HEK293 (cell line): ENCODE results near the gene NAA20.

Source experiments
- CTCF ChIA-PET: fragments of 350-600 bp; formaldehyde crosslinking; extraction: SDS; loops from one replicate; lab custom pipeline; 2021; ENCODE audit warnings: antibody characterized with exemption; lab: Yijun Ruan, JAX
- POLR2A ChIA-PET: fragments of 300-600 bp; formaldehyde crosslinking; extraction: SDS; loops from one replicate; lab custom pipeline; 2020; ENCODE audit warnings: antibody characterized with exemption, inconsistent platforms; lab: Yijun Ruan, JAX
- H3K27ac ChIP-seq: fragments of 200-500 bp; sonication (Bioruptor generic); 2 replicates; pipeline ENCODE4 v1.5.1; 2014; ENCODE audit warnings: low read depth, low read length, control low read depth, inconsistent platforms; ENCODE audit errors: extremely low read depth
- H3K36me3 ChIP-seq, 2 experiments: fragments of 200-500 bp in 1 of 2; sonication (Bioruptor generic) in 1 of 2; 1 replicate in 1 of 2; 2 replicates in 1 of 2; pipeline ENCODE4 v1.5.1; 2014 to 2017; ENCODE audit warnings: inconsistent platforms in 2 of 2, low read length in 2 of 2; ENCODE audit not compliant: control insufficient read depth in 2 of 2, insufficient read depth in 1 of 2
- H3K4me1 ChIP-seq: fragments of 200-500 bp; sonication (Bioruptor generic); 2 replicates; pipeline ENCODE4 v1.5.1; 2014; ENCODE audit warnings: mild to moderate bottlenecking, low read length, inconsistent platforms; ENCODE audit not compliant: control insufficient read depth, insufficient read depth
- H3K4me3 ChIP-seq: 2 replicates; pipeline ENCODE4 v1.5.1; 2011; ENCODE audit warnings: low read depth, mild to moderate bottlenecking, control low read depth, low read length, moderate library complexity
- H3K9me3 ChIP-seq: fragments of 200-500 bp; sonication (Bioruptor generic); 2 replicates; pipeline ENCODE4 v1.5.1; 2014; ENCODE audit warnings: low read depth, low read length, inconsistent platforms; ENCODE audit not compliant: control insufficient read depth, insufficient read depth
- GLIS2 ChIP-seq: fragments of 450-650 bp; formaldehyde crosslinking; IDR thresholded peaks from 2 replicates; pipeline ENCODE4 v1.5.1; 2016; ENCODE audit warnings: missing biosample characterization, missing genetic modification characterization
- MZF1 ChIP-seq: fragments of 450-650 bp; formaldehyde crosslinking; IDR thresholded peaks from 2 replicates; pipeline ENCODE4 v1.5.1; 2017; ENCODE audit warnings: missing biosample characterization, missing genetic modification characterization, borderline replicate concordance
- ZBTB1 ChIP-seq: fragments of 450-650 bp; formaldehyde crosslinking; IDR thresholded peaks from 2 replicates; pipeline ENCODE4 v1.5.1; 2016; ENCODE audit warnings: missing biosample characterization, missing genetic modification characterization
- ZBTB48 ChIP-seq: fragments of 450-650 bp; formaldehyde crosslinking; IDR thresholded peaks from 2 replicates; pipeline ENCODE4 v1.5.1; 2016; ENCODE audit warnings: missing biosample characterization, missing genetic modification characterization
- ZFP41 ChIP-seq: fragments of 450-650 bp; formaldehyde crosslinking; IDR thresholded peaks from 2 replicates; pipeline ENCODE4 v1.5.1; 2016; ENCODE audit warnings: missing biosample characterization, missing genetic modification characterization, borderline replicate concordance
- ZNF239 ChIP-seq: fragments of 450-650 bp; formaldehyde crosslinking; IDR thresholded peaks from 2 replicates; pipeline ENCODE4 v1.5.1; 2016; ENCODE audit warnings: missing biosample characterization, missing genetic modification characterization
- ZNF292 ChIP-seq: fragments of 450-650 bp; formaldehyde crosslinking; IDR thresholded peaks from 2 replicates; pipeline ENCODE4 v1.5.1; 2016; ENCODE audit warnings: low read depth, missing biosample characterization, missing genetic modification characterization, borderline replicate concordance
- ZNF416 ChIP-seq: fragments of 450-650 bp; formaldehyde crosslinking; IDR thresholded peaks from 2 replicates; pipeline ENCODE4 v1.5.1; 2016; ENCODE audit warnings: missing biosample characterization, missing genetic modification characterization
- ZNF510 ChIP-seq: fragments of 450-650 bp; formaldehyde crosslinking; IDR thresholded peaks from 2 replicates; pipeline ENCODE4 v1.5.1; 2018; ENCODE audit warnings: mild to moderate bottlenecking, missing genetic modification characterization, missing biosample characterization; ENCODE audit not compliant: insufficient replicate concordance
- ZNF549 ChIP-seq: fragments of 450-650 bp; IDR thresholded peaks from 2 replicates; pipeline ENCODE4 v1.5.1; 2018; ENCODE audit warnings: missing biosample characterization, missing genetic modification characterization, mild to moderate bottlenecking, inconsistent platforms, moderate library complexity
- ZNF596 ChIP-seq: fragments of 450-650 bp; IDR thresholded peaks from 2 replicates; pipeline ENCODE4 v1.5.0; 2018; ENCODE audit warnings: missing biosample characterization, mild to moderate bottlenecking, missing genetic modification characterization, moderate library complexity
- ZNF626 ChIP-seq: fragments of 450-650 bp; sonication (Bioruptor Pico); formaldehyde crosslinking; IDR thresholded peaks from 2 replicates; pipeline ENCODE4 v1.5.1; 2018; ENCODE audit warnings: missing biosample characterization, missing genetic modification characterization, inconsistent platforms
- ZSCAN23 ChIP-seq: fragments of 450-650 bp; formaldehyde crosslinking; IDR thresholded peaks from 2 replicates; pipeline ENCODE4 v1.5.1; 2016; ENCODE audit warnings: missing biosample characterization, missing genetic modification characterization
- TF ChIP-seq, protein P1 (sequence below): fragments of 450-650 bp; formaldehyde crosslinking; IDR thresholded peaks from 2 replicates; pipeline ENCODE4 v1.5.1; 2016; ENCODE audit warnings: missing biosample characterization, missing genetic modification characterization, low read depth
- TF ChIP-seq, protein P2 (sequence below): sonication (generic); formaldehyde crosslinking; IDR thresholded peaks from 2 replicates; pipeline ENCODE4 v1.8.1; 2022; ENCODE audit warnings: mild to moderate bottlenecking, moderate library complexity, missing genetic modification reagents
- TF ChIP-seq, protein P3 (sequence below): fragments of 450-650 bp; formaldehyde crosslinking; IDR thresholded peaks from 2 replicates; pipeline ENCODE4 v1.5.1; 2016; ENCODE audit warnings: missing biosample characterization, missing genetic modification characterization
- TF ChIP-seq, protein P4 (sequence below): fragments of 450-650 bp; formaldehyde crosslinking; IDR thresholded peaks from 2 replicates; pipeline ENCODE4 v1.5.1; 2017; ENCODE audit warnings: missing biosample characterization, missing genetic modification characterization

Gene NAA20

DNA sequence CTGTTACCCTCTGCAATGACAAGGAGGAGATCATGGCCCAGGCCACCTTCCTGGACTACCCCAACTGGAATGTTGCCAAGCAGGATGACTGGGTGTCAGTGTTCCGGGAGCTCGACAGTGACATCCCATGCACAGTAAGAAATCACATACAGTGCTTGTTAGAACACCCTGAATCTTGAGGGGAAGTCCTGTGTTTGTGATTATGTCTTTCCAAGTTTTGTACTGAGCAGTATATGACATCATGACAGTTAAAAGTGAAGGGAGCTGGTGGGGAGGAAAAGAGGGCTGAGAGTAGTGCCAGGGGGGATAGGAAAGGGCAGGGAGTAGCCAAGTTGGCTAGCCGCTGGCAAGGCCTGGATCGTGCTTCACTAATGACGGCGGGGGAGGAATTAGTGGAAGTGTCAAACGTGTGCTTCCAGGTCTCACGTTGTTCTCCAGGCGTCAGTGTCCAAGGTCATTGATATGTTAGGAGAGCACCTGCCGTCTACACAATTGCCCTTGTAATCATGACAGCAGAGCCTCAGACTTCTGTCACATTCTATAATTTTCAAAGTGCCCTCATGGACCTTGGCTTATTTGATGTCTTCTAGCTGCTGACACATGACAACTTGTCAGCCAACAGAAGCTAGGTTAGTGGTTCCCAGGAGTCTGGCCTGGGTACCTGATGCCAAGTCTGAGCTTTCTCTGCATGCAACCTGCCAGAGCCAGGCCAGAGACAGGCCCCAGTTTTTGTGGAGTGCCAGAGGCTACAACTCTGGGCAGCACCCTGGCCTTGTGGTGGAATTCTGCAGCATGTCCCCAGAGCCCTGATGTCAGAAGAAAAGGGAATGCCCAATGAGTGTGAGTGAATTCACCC lies 53.9 kb downstream of the NAA20 start:
- ChIA-PET CTCF (interaction anchor here (1.4 kb wide), 1 partner anchor 13 kb away, joined by 5 read pairs; no protein-coding TSS in a partner anchor), POLR2A (no interaction called here)
- Histone ChIP-seq H3K36me3 (no peaks in the 10 kb centered on the region), H3K9me3 (no peaks in the 10 kb centered on the region), H3K27ac (no peak overlapping the region), H3K4me3 (no peak overlapping the region), H3K4me1 (no peaks in the 10 kb centered on the region)
- TF ChIP-seq, protein P1, sequence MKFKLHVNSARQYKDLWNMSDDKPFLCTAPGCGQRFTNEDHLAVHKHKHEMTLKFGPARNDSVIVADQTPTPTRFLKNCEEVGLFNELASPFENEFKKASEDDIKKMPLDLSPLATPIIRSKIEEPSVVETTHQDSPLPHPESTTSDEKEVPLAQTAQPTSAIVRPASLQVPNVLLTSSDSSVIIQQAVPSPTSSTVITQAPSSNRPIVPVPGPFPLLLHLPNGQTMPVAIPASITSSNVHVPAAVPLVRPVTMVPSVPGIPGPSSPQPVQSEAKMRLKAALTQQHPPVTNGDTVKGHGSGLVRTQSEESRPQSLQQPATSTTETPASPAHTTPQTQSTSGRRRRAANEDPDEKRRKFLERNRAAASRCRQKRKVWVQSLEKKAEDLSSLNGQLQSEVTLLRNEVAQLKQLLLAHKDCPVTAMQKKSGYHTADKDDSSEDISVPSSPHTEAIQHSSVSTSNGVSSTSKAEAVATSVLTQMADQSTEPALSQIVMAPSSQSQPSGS = 0 out of 2 replicates have a peak, but pooled peaks have one; percentile 29
- no peak for TF ChIP-seq GLIS2 (tag by site-specific recombination)

DNA sequence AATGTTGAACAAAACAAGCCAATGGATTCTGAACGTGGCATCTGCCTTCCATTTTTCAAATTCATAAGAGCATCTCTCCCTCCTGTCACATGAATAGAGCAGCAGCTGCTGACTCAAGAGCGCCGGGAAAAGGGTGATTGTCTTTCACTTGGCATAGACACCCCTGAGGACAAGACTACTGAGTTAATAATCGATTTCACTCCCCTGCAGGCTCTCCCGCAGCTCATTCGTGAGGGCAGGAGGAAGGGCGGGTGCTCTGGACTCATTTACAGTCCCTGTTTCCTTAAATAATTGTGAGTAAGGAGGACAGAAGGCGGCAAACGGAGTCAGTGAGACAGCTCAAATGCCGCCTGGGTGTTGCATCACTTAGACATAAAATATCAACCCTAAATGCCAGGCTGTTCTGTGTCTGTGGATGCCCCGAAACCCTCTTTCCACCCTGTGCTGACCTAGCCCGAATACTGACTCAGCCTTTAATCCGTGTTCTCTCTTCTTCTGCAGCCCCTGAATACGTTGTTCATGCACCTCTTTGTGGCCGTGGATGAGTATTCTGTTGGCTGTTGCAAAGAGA lies 56.7 kb downstream of the NAA20 start:
- ChIA-PET CTCF (interaction anchor here (0.9 kb wide), 2 partner anchors 9 to 11 kb away, joined by 3 to 7 read pairs; no protein-coding TSS in a partner anchor), POLR2A (no interaction called here)
- Histone ChIP-seq H3K4me1 (no peaks in the 10 kb centered on the region), H3K36me3 (no peaks in the 10 kb centered on the region), H3K4me3 (no peak overlapping the region), H3K27ac (no peak overlapping the region), H3K9me3 (no peaks in the 10 kb centered on the region)
- no peak for TF ChIP-seq ZNF239 (tag by site-specific recombination)
- TF ChIP-seq, protein P2, sequence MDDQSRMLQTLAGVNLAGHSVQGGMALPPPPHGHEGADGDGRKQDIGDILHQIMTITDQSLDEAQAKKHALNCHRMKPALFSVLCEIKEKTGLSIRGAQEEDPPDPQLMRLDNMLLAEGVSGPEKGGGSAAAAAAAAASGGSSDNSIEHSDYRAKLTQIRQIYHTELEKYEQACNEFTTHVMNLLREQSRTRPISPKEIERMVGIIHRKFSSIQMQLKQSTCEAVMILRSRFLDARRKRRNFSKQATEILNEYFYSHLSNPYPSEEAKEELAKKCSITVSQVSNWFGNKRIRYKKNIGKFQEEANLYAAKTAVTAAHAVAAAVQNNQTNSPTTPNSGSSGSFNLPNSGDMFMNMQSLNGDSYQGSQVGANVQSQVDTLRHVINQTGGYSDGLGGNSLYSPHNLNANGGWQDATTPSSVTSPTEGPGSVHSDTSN = no peak
- no peak for TF ChIP-seq ZNF596 (tag by site-specific recombination)
- no peak for TF ChIP-seq ZFP41 (tag by site-specific recombination)
- TF ChIP-seq ZNF626 (tag by site-specific recombination) = no peak
- no peak for TF ChIP-seq ZNF292
- TF ChIP-seq, protein P3, sequence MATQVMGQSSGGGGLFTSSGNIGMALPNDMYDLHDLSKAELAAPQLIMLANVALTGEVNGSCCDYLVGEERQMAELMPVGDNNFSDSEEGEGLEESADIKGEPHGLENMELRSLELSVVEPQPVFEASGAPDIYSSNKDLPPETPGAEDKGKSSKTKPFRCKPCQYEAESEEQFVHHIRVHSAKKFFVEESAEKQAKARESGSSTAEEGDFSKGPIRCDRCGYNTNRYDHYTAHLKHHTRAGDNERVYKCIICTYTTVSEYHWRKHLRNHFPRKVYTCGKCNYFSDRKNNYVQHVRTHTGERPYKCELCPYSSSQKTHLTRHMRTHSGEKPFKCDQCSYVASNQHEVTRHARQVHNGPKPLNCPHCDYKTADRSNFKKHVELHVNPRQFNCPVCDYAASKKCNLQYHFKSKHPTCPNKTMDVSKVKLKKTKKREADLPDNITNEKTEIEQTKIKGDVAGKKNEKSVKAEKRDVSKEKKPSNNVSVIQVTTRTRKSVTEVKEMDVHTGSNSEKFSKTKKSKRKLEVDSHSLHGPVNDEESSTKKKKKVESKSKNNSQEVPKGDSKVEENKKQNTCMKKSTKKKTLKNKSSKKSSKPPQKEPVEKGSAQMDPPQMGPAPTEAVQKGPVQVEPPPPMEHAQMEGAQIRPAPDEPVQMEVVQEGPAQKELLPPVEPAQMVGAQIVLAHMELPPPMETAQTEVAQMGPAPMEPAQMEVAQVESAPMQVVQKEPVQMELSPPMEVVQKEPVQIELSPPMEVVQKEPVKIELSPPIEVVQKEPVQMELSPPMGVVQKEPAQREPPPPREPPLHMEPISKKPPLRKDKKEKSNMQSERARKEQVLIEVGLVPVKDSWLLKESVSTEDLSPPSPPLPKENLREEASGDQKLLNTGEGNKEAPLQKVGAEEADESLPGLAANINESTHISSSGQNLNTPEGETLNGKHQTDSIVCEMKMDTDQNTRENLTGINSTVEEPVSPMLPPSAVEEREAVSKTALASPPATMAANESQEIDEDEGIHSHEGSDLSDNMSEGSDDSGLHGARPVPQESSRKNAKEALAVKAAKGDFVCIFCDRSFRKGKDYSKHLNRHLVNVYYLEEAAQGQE = no peak
- no peak for TF ChIP-seq MZF1 (tag by site-specific recombination)
- TF ChIP-seq ZNF510 = no peak
- TF ChIP-seq ZBTB48 = no peak
- no peak for TF ChIP-seq ZNF416 (tag by site-specific recombination)
- TF ChIP-seq, protein P4, sequence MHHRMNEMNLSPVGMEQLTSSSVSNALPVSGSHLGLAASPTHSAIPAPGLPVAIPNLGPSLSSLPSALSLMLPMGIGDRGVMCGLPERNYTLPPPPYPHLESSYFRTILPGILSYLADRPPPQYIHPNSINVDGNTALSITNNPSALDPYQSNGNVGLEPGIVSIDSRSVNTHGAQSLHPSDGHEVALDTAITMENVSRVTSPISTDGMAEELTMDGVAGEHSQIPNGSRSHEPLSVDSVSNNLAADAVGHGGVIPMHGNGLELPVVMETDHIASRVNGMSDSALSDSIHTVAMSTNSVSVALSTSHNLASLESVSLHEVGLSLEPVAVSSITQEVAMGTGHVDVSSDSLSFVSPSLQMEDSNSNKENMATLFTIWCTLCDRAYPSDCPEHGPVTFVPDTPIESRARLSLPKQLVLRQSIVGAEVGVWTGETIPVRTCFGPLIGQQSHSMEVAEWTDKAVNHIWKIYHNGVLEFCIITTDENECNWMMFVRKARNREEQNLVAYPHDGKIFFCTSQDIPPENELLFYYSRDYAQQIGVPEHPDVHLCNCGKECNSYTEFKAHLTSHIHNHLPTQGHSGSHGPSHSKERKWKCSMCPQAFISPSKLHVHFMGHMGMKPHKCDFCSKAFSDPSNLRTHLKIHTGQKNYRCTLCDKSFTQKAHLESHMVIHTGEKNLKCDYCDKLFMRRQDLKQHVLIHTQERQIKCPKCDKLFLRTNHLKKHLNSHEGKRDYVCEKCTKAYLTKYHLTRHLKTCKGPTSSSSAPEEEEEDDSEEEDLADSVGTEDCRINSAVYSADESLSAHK (tag by site-specific recombination) = no peak
- no peak for TF ChIP-seq ZNF549
- TF ChIP-seq ZSCAN23 (tag by site-specific recombination) = no peak
- no peak for TF ChIP-seq ZBTB1 (tag by site-specific recombination)
